Vagina (tissue), 2 donors: ENCODE measurements around the gene SHFL.

ENCODE experiments used
- POLR2A ChIP-seq, 2 donors: fragments of 450-650 bp; IDR thresholded peaks; one replicate each; pipeline ENCODE4 v1.6.1; 2017; ENCODE audit warnings: antibody characterized with exemption in 2 of 2, mild to moderate bottlenecking in 2 of 2, moderate library complexity in 2 of 2
- POLR2AphosphoS5 ChIP-seq, 2 donors: sonication (generic); formaldehyde crosslinking; IDR thresholded peaks; one replicate each; pipeline ENCODE4 v1.9.0; 2017; ENCODE audit warnings: antibody characterized with exemption in 2 of 2, mild to moderate bottlenecking in 2 of 2, low read depth in 1 of 2; ENCODE audit not compliant: insufficient read depth in 1 of 2
- TF ChIP-seq, protein P1 (sequence below), 3 experiments: fragments of 450-650 bp in 2 of 3; fragments of 200-600 bp in 1 of 3; sonication (generic) in 1 of 3; IDR thresholded peaks; one replicate each; pipeline ENCODE4 v1.5.1; 2017 to 2019; ENCODE audit warnings: antibody characterized with exemption in 3 of 3, mild to moderate bottlenecking in 2 of 3, moderate library complexity in 2 of 3

DNA sequence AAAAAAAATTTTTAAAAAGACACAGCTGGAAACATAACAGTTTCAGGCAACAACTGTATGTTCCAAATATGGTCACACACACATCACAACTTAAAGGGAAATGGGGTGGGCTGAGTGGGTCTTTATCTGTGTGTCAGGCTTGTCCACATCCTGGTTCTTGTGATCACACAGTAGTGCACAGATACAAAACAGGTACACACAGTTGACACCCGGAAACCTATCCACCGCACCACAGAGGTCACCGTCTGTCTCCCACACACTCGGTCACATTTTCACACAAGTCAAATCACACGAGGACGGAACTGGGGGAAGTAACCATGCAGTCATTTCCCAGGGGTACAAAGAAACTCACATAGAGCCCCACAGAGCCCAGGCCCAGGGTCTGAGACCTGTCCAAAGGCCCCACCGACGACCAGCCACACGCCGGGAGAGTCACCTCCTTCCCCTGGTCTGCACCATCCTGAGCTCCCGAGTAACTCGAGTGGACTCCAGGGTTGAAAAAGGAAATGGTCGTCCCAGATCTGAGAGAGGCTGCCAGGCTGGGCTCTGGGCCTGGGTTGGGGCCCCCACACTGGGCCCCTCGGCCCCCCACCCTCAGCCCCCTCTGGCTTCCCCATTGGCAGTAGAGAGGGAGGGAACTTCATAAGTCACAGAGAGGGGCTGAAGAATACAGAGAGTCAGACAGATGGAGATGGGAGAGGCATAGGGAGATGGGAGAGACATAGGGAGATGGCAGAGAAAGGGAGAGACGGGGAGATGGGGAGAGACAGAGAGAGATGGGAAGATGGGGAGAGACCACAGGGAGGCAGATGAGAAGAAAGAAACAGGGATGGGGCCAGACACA is 18.8 kb downstream of the SHFL start:
- no peak for TF ChIP-seq POLR2A (IDR thresholded peaks at IDR 0.05)
- TF ChIP-seq, protein P1, sequence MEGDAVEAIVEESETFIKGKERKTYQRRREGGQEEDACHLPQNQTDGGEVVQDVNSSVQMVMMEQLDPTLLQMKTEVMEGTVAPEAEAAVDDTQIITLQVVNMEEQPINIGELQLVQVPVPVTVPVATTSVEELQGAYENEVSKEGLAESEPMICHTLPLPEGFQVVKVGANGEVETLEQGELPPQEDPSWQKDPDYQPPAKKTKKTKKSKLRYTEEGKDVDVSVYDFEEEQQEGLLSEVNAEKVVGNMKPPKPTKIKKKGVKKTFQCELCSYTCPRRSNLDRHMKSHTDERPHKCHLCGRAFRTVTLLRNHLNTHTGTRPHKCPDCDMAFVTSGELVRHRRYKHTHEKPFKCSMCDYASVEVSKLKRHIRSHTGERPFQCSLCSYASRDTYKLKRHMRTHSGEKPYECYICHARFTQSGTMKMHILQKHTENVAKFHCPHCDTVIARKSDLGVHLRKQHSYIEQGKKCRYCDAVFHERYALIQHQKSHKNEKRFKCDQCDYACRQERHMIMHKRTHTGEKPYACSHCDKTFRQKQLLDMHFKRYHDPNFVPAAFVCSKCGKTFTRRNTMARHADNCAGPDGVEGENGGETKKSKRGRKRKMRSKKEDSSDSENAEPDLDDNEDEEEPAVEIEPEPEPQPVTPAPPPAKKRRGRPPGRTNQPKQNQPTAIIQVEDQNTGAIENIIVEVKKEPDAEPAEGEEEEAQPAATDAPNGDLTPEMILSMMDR (IDR thresholded peaks at IDR 0.05), result no peak
- no peak for TF ChIP-seq POLR2AphosphoS5 (IDR thresholded peaks at IDR 0.05; ENCODE audit: insufficient read depth in 1 of 2, low read depth in 1 of 2)
